ENCODE measurements around the gene MOK.

The MOK gene

DNA sequence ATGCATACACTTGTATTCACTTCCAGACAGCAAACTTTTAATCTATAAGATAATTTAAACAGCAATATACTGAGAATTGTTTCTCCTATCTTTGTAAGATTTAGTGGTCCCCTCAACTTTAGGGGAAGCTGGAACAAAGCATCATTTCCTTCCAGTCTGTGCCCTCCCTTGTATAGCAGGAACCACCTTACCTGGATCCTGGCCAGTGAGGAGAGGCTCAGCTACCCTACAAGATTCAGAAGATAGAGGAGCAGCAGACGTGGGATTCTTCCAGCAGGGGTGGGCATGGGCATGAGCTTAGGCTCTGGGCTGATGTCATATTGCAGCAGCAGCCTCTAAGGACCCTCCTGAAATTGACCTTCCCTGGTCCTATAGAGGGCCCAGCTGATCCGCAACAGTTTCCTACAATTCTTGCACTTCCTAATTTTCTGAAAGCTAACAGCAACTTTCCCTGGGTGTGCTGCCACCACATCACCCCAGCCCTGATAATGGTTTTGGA is 21.3 kb downstream of the MOK start:
- DNase-seq (ENCODE audit: low read depth in 2 of 2), result no peak

DNA sequence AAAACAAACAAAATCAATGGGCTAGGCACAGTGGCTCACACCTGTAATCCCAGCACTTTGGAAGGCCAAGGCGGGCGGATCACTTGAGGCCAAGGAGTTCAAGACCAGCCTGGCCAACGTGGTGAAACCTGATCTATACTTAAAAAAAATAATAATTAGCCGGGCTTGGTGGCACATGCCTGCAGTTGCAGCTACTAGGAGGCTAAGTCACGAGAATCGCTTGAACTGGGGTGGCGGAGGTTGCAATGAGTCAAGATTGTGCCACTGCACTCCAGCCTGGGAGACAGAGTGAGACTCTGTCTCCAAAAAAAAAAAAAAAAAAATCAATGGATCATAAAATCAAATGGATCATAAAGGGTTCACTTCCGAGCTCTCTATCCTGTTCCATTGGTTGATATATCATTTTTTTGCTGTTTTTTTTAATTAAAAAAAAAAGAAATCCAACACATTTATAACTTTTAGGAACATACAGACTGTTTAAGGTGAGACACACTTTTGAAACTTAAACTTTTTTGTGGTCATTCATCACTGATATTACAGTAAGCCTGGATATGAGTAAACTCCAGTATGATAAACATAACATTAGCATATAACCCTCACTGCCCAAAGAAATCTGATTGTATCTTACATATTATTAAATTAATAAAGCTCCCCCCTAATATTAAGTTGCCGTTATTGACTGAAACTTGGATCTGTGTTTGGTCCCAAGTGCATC is 22.1 kb downstream of the MOK start:
- DNase-seq (ENCODE audit: low read depth in 2 of 2), result no peak

DNA sequence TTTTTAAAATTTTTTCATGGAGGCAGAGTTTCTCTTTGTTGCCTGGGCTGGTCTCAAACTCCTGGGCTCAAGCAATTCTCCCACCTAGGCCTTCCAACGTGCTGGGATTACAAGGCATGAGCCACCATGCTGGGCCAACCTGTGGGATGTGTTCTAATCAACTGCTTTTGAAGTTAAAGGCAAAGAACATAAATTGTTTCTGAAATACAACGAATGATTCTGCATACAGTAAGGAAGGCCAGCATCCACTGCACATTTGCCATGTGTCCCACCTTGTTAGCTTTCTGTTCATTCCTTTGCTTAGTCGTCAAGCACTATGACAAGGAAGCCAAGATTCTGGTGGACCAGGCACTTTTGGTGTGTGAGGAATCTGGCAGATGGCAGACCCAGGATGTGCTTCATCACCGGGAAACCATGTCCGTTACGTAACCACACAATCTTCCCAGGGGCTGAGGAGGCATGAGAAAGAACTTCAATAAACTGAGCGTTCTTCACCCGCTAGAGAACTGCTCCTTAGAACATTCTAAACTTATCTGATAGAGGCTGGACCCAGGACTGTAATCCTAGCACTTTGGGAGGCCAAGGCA is 24.5 kb downstream of the MOK start:
- DNase-seq (ENCODE audit: low read depth in 2 of 2), result no peak

DNA sequence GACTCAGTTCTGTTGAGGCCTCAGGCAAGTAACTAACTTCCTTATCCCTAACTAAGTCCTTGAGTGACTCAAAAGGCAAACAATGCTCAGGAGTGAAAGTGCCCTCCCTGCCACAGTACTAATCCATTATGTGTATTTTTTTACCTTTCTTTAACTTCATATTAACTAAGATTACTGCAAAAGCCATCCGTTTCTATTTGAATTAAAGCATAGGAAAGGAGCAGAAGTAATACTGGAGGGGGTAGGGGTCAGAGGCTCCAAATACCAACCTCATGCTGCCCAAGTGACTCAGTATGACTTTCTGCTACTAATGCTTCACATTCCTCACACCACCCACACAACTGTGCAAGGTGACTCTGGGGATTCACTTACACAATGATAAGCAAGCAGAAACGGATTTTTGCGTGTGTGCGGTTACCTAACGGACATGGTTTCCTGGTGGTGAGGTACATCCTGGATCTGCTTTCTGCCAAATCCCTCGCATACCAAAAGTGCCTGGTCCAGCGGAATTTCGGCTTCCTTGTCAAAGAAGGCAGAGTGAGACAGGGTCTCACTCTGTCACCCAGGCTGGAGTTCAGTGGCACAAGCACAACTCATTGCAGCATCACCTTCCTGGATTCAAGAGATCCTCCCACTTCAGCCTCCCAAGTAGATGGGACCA is 25.1 kb downstream of the MOK start:
- no peak for DNase-seq (ENCODE audit: low read depth in 2 of 2)

DNA sequence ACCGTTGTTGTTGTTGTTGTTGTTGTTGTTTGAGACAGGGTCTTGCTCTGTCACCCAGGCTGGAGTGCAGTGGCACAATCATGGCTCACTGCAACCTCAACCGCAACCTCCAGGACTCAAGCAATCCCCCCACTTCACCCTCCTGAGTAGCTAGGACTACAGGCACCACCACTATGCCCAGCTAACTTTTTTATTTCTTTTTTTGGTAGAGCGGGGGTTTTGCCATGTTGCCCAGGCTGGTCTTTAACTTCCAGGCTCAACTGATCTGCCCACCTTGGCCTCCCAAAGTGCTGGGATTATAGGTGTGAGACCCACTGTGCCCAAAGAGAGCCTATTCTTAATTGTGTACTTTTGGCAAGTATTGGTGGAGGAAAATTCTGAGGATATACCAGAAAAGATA is 25.7 kb downstream of the MOK start:
- DNase-seq (ENCODE audit: low read depth in 2 of 2), result no peak

GRCh38 chr14:102278631-102278935 is 26.4 kb downstream of the MOK start:
- no peak for DNase-seq (ENCODE audit: low read depth in 2 of 2)

DNA sequence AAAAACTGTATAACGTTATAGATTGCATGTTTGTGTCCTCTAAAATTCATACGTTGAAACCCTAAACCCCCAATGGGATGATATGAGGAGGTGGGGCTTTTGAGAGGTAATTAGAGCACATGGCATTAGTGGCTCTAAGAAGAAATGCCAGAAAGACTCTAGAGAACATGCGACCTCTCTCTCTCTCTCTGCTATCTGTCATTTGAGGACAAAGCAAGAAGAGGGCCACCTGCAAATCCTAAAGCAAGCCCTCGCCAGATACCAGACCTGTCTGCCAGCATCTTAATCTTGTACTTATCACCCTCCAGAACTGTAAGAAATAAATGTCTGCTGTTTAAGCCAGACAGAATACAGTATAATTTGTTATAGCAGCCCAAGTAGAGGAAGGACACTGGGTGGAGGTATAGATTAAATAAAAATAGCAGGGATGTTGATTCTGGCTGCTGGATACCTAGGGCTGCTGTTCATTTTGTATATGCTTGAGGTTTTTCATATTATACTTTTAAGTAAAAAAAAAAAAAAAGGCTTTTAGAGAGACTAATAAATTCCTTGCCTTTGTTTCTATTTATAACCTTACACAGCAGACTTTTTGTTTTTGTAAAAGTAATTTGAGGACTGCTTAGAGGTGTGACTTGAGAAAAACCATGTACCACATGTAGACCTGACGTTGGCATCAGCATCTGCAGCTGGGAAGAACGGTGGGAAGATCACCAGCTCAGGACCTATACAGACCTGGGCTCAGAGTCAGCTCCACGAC is 26.9 kb downstream of the MOK start:
- DNase-seq (ENCODE audit: low read depth in 2 of 2), result no peak

GRCh38 chr14:102275866-102276265 is 29.1 kb downstream of the MOK start:
- DNase-seq (ENCODE audit: low read depth in 2 of 2), result no peak

DNA sequence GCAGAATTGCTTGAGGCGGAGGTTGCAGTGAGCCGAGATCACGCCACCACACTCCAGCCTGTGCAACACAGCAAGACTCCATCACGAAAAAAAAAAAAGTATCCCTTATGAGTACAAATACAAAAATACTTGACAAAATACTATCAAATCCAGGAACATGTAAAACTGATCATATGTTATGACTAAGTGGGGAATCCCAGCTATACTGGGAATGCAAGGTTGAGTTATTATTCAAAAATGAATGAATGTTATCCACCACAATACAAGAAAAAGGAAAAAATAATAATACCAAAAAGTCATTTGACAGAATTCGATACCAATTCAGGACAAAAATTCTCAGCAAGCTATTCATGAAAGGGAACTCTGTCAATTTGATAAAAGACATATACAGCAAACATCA is 32.6 kb downstream of the MOK start:
- no peak for DNase-seq (ENCODE audit: low read depth in 2 of 2)

GRCh38 chr14:102264775-102265174 is 40.2 kb downstream of the MOK start:
- DNase-seq (ENCODE audit: low read depth in 2 of 2), result no peak

GRCh38 chr14:102264355-102264754 is 40.6 kb downstream of the MOK start:
- no peak for DNase-seq (ENCODE audit: low read depth in 2 of 2)

DNA sequence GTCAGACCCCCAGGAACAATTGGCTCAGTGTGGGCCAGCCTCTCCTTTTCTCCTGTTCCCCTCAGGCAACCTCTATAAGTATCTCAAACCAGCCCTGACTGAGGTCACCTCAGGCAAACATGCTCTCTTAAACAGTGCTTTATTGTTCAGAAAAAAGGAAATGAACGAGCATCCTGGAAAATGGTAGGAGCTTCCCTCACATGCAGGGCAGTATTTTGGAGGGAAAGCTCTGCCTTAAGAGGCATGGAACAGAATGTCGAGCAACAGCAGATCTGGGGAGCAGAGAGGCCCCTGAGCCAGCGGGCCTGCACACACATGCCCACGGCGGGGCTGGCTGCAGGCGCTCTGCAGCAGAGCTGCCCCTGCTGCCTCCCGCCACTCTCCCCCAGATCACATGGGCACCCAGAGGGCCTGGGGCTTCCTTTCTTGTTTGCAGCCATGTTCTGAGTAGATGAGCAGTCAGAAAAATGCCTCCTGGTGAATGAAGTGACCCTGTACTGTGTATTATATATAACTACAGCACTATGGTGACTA is 42.0 kb downstream of the MOK start:
- no peak for DNase-seq (ENCODE audit: low read depth in 2 of 2)

- DNase-seq (ENCODE audit: low read depth in 2 of 2), result no peak
These were observed 46.8 kb downstream of the MOK start for GRCh38 chr14:102258136-102258535.

DNA sequence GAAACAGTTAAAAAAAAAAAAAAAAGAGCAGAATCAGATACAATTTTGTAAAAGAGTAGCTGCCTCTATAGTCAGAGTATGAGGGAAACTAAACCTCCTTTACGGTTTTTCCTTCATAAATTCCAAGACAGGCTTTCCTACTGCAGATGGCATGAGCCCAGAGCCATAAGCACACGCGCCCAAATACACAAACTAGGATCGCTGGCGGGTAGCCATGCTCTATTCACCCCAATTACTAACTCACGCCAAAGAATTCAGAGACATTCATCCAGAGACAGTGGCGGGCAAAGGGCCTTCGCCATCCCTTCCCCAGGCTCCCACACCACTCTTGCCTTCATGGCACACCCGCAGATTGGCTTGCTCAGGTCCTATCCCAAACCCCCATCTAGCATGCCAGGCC is 48.2 kb downstream of the MOK start:
- no peak for DNase-seq (ENCODE audit: low read depth in 2 of 2)

- DNase-seq (ENCODE audit: low read depth in 2 of 2), result no peak
These were observed 49.4 kb downstream of the MOK start for GRCh38 chr14:102255401-102256190.

DNA sequence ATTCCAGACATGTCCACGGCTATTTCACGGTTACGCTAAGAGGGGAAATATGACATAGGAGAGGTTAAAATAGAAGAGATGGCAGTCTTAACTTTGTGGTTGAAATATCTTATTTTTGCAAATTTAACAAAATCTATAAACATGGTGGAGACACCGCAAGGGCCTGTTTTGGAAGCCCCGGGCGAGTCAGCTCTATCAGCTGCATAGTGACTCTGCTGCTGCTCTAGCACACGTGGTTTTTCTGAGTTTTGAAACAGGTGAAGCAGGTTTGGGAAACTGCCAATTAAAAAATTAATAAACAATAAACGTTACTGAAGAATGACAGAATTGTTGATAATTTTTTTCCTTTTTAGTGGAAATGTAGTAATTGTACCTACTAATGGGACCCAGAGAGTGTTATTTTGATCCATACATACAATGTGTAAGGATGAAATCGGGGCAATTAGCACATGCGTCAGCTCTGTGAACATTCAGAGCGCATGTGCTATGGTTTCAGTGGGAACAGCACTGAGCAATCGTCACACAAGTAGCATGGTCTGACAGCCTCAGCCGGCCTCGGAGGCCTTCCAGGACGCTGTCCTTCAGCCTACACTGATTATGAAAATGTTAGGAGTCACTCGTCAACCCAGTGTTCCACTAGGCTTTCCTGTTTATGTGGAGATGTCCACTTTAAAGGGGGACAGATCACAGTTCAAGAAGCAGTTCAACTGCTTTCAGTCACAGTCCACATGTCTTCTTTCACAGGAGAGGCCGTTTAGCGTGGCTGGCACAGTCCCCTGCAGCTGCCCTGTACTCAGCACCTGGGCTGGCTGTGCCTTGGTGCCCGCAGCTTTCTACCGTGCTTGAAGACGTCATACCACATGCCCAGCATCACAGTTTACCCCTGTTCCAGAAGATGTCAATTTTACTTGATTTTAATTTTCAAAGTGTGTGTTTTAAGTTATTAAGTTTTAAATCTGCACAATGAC is 51.8 kb downstream of the MOK start:
- no peak for DNase-seq (ENCODE audit: low read depth in 2 of 2)

DNA sequence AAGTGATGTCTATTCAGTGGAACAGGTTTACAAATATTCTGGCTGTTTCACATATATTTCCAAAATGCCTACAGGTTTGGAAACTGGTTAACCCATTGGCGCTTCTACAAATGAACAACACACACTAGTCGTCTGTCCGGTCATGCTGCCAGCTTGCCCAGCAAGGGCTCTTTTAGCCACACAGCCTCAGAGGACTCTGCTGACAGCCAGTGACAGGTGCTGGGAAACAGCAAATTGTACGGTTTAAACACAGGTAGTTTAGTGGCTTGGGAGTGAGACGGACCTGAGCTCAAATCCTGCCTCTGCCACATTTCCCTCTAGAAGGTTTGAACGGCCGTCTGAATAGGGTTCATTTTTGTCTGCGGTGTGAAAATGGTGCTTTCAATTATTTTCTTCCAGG is 53.8 kb downstream of the MOK start:
- DNase-seq (ENCODE audit: low read depth in 2 of 2), result no peak

DNA sequence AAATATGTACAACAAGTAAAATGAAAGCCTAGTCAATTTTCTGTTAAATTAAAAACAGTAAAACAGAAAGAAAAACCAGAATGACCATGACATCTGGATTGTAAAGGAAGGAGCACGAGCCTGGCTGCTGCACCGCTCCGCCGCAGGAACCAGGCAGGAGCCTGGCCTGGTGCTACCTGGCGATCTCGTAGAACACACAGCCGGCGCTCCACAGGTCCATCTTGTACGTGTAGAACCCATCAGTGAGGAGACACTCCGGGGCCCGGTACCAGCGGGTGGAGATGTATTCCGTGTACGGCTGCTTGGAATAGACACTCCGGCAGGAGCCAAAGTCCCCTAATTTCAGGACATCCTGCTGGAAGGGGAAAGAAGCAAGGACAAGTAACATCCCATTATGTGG is 54.3 kb downstream of the MOK start:
- DNase-seq (ENCODE audit: low read depth in 2 of 2), result no peak

GRCh38 chr14:102249981-102250380 is 55.0 kb downstream of the MOK start:
- DNase-seq (ENCODE audit: low read depth in 2 of 2), result no peak

GRCh38 chr14:102249041-102249440 is 55.9 kb downstream of the MOK start:
- no peak for DNase-seq (ENCODE audit: low read depth in 2 of 2)
